Esophagus squamous epithelium (tissue), 4 donors: ENCODE data around the gene TNNC2.

Experiments used
- POLR2A ChIP-seq, 4 donors: fragments of 450-650 bp; IDR thresholded peaks; one replicate each; pipeline ENCODE4 v1.6.1; 2017; ENCODE audit warnings: antibody characterized with exemption in 4 of 4, mild to moderate bottlenecking in 4 of 4, moderate library complexity in 3 of 4
- TF ChIP-seq, protein P1 (sequence below), 6 experiments: fragments of 450-650 bp in 4 of 6; fragments of 200-600 bp in 2 of 6; sonication (generic) in 2 of 6; IDR thresholded peaks; one replicate each; pipeline ENCODE4 v1.5.1; 2016 to 2019; ENCODE audit warnings: antibody characterized with exemption in 6 of 6, mild to moderate bottlenecking in 4 of 6, moderate library complexity in 4 of 6

DNA sequence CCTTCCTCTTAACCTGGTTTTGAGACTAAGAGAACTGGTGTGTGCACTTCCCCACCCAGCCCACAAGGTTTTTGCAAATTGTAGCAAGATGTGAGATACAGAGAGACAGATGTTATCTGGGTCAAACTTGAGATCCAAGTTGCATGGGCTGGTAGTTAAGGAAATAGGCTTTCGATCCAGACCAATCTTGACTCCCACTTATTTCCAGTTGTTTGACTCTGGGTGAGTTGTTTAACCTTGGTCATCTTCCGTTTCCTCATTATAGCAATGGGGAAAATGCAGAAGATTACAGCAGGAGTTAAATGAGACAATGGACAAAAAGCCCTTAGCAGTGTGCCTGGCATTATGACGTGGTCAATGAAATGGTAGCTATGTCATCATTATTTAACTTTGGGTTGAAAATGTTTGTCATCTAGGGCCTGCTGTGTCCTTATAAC is 8.2 kb upstream of the TNNC2 start:
- TF ChIP-seq, protein P1, sequence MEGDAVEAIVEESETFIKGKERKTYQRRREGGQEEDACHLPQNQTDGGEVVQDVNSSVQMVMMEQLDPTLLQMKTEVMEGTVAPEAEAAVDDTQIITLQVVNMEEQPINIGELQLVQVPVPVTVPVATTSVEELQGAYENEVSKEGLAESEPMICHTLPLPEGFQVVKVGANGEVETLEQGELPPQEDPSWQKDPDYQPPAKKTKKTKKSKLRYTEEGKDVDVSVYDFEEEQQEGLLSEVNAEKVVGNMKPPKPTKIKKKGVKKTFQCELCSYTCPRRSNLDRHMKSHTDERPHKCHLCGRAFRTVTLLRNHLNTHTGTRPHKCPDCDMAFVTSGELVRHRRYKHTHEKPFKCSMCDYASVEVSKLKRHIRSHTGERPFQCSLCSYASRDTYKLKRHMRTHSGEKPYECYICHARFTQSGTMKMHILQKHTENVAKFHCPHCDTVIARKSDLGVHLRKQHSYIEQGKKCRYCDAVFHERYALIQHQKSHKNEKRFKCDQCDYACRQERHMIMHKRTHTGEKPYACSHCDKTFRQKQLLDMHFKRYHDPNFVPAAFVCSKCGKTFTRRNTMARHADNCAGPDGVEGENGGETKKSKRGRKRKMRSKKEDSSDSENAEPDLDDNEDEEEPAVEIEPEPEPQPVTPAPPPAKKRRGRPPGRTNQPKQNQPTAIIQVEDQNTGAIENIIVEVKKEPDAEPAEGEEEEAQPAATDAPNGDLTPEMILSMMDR (IDR thresholded peaks at IDR 0.05): peak in 2 of 6 experiments; percentile 15 to 21
- no peak for TF ChIP-seq POLR2A (IDR thresholded peaks at IDR 0.05)
